Prostate gland (tissue), 2 donors: ENCODE data around the gene LSM6.

Experiments
- POLR2AphosphoS5 ChIP-seq: sonication (generic); formaldehyde crosslinking; IDR thresholded peaks from one replicate; pipeline ENCODE4 v1.6.1; 2017; ENCODE audit warnings: antibody characterized with exemption
- TF ChIP-seq, protein P1 (sequence below), 4 experiments: fragments of 200-600 bp in 2 of 4; fragments of 450-650 bp in 2 of 4; sonication (generic) in 2 of 4; IDR thresholded peaks; 1 replicate in 3 of 4; 2 replicates in 1 of 4; pipeline ENCODE4 v1.5.1; 2016 to 2019; ENCODE audit warnings: antibody characterized with exemption in 4 of 4, mild to moderate bottlenecking in 2 of 4, moderate library complexity in 2 of 4

DNA sequence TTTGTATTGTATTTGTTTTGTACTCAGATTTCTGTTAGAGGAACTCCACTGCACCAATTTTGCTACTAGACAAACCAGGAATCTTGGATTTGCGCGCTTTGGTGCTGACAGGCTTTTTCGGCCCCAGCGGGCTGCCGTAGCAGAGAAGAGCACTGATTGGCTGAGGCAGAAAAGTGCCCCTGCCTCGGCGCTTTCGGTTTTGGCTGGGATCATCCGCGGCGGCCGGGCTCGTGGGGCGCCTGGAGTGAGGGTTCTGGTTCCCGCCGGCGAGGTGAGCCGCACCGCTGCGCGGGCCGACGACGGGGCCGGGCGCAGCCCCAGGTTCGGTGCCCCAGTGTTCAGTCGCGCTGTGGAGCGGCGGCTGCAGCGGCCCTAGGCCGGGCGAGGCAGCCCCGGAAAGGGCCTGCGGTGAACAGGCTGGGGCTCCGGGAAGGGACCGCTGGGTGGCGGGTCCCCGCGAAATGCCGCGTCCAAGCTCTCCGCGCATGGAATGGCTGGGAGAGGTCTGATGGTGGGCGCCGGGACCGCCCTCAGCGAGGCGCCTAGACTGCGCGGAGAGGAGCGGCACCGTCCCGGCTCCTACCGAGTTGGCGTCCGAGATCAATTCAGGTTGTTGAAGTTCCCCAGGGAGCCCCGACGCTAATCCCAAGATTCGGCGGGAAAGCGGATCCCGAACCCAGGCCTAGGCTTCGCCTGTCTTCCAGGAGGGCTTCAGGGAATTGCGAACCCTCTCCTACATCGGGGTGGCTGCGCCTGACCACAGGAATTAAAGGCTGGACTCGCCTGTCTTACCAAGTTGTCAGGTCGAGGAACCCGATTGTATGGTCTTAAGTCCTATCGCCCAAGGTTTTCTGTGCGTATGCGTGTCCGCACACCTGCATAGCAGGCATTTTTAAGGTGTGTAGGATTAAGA, at the start of gene LSM6:
- peak; percentile 93 for TF ChIP-seq POLR2AphosphoS5
- TF ChIP-seq, protein P1, sequence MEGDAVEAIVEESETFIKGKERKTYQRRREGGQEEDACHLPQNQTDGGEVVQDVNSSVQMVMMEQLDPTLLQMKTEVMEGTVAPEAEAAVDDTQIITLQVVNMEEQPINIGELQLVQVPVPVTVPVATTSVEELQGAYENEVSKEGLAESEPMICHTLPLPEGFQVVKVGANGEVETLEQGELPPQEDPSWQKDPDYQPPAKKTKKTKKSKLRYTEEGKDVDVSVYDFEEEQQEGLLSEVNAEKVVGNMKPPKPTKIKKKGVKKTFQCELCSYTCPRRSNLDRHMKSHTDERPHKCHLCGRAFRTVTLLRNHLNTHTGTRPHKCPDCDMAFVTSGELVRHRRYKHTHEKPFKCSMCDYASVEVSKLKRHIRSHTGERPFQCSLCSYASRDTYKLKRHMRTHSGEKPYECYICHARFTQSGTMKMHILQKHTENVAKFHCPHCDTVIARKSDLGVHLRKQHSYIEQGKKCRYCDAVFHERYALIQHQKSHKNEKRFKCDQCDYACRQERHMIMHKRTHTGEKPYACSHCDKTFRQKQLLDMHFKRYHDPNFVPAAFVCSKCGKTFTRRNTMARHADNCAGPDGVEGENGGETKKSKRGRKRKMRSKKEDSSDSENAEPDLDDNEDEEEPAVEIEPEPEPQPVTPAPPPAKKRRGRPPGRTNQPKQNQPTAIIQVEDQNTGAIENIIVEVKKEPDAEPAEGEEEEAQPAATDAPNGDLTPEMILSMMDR (IDR thresholded peaks at IDR 0.05): peak in 2 of 4 experiments; percentile 12 to 21
